ENCODE measurements around the gene WFDC8. TPM values are rescaled to one million over a fixed set of nuclear protein-coding genes. Genes with fewer than 3 reads are reported as not detected.

Gene WFDC8
- total and polyA plus RNA-seq, 4 donors = not detected

DNA sequence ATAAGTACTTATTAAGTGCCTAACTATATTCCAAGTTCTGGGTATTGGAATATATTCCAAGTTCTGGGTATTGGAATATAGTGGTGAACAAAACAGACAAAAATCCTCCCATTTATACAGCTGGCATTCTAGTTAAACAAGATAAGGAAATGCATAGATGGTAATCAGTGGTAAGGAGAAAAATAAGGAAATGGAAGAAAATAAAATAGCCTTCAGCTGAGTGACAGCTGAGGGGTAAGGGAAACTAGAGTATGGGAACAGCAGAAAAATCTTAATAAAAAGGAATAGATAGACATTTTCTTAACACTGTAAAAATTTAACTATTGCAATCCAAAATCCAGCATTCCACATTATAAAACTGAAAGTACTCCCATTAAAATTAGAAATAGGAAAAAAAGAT is 33.2 kb upstream of the WFDC8 start:
- TF ChIP-seq RAD21 (IDR thresholded peaks at IDR 0.05) = no peak
- TF ChIP-seq CTCF (IDR thresholded peaks at IDR 0.05; ENCODE audit: low read depth, low read length, missing input control) = no peak
- no peak for TF ChIP-seq TAF1 (conservative IDR thresholded peaks at IDR 0.05)
- TF ChIP-seq FOXA2 (IDR thresholded peaks at IDR 0.05) = no peak
- TF ChIP-seq HNF4A (conservative IDR thresholded peaks at IDR 0.05) = no peak
- no peak for TF ChIP-seq SP1 (IDR thresholded peaks at IDR 0.05)
- TF ChIP-seq, protein P1, sequence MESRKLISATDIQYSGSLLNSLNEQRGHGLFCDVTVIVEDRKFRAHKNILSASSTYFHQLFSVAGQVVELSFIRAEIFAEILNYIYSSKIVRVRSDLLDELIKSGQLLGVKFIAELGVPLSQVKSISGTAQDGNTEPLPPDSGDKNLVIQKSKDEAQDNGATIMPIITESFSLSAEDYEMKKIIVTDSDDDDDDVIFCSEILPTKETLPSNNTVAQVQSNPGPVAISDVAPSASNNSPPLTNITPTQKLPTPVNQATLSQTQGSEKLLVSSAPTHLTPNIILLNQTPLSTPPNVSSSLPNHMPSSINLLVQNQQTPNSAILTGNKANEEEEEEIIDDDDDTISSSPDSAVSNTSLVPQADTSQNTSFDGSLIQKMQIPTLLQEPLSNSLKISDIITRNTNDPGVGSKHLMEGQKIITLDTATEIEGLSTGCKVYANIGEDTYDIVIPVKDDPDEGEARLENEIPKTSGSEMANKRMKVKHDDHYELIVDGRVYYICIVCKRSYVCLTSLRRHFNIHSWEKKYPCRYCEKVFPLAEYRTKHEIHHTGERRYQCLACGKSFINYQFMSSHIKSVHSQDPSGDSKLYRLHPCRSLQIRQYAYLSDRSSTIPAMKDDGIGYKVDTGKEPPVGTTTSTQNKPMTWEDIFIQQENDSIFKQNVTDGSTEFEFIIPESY (IDR thresholded peaks at IDR 0.05) = no peak
- no peak for TF ChIP-seq GABPA (IDR thresholded peaks at IDR 0.05 in 1 of 2, conservative IDR thresholded peaks at IDR 0.05 in 1 of 2)
- no peak for TF ChIP-seq EGR1 (IDR thresholded peaks at IDR 0.05; ENCODE audit: low read depth in 2 of 2)
- no peak for TF ChIP-seq HNF4G (IDR thresholded peaks at IDR 0.05)
- TF ChIP-seq MAX (IDR thresholded peaks at IDR 0.05) = no peak
- no peak for TF ChIP-seq REST (IDR thresholded peaks at IDR 0.05)
- TF ChIP-seq JUND (IDR thresholded peaks at IDR 0.05) = no peak
- TF ChIP-seq, protein P2, sequence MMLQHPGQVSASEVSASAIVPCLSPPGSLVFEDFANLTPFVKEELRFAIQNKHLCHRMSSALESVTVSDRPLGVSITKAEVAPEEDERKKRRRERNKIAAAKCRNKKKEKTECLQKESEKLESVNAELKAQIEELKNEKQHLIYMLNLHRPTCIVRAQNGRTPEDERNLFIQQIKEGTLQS (IDR thresholded peaks at IDR 0.05) = no peak
- TF ChIP-seq NR2F2 (IDR thresholded peaks at IDR 0.05) = no peak
- TF ChIP-seq FOXA1 (IDR thresholded peaks at IDR 0.05) = no peak
- no peak for TF ChIP-seq RXRA (IDR thresholded peaks at IDR 0.05)
- no peak for TF ChIP-seq YY1 (IDR thresholded peaks at IDR 0.05)
- H3K9ac ChIP-seq (ENCODE audit: low read depth in 1 of 2, low read length in 2 of 2) = no peak overlapping the region
- no peaks in the 10 kb centered on the region for H3K36me3 ChIP-seq (ENCODE audit: control insufficient read depth in 4 of 4, insufficient read depth in 3 of 4, low read depth in 1 of 4, low read length in 3 of 4)
- H3K9me3 ChIP-seq (ENCODE audit: control insufficient read depth in 4 of 4, low read length in 3 of 4) = peaks cover 0 to 2% (median 0%) of the 10 kb centered on the region in 4 donors
- H3K27me3 ChIP-seq (ENCODE audit: control insufficient read depth in 4 of 4, insufficient read depth in 4 of 4, low read length in 3 of 4) = peaks cover 0 to 4% (median 0%) of the 10 kb centered on the region in 4 donors
- H3K4me3 ChIP-seq (ENCODE audit: low read depth in 1 of 3, low read length in 3 of 3) = no peak overlapping the region
- no peak for DNase-seq (ENCODE audit: low spot score)
- H3K27ac ChIP-seq (ENCODE audit: low read depth in 1 of 2, low read length in 2 of 2) = no peak overlapping the region
- H3K4me1 ChIP-seq (ENCODE audit: control insufficient read depth in 4 of 4, insufficient read depth in 4 of 4, low read length in 3 of 4) = no peaks in the 10 kb centered on the region

Measured in liver (tissue), 9 donors.